GM21367 (cell line): ENCODE data around the gene RANBP10.
"Not testable (repeated sequence)": the region's sequence is repeated elsewhere in the genome, so short reads cannot be mapped to it uniquely, and the experiment has no call there.

ENCODE experiments used
- ATAC-seq: cut with Tn5 transposase; IDR thresholded peaks from one replicate; pipeline ENCODE4 v1.9.1; 2021; ENCODE audit not compliant: unreplicated experiment

Gene RANBP10

GRCh38 chr16:67719048-67719777 is 87.1 kb downstream of the RANBP10 start, which contains the start of gene GFOD2:
GFOD2 (minus strand) TSS chr16:67719316; CDS start chr16:67685715, 33,601 bp downstream.
- peak; percentile 62 for ATAC-seq

- no peak for ATAC-seq
Observed at GRCh38 chr16:67718668-67719047, 87.7 kb downstream of the RANBP10 start.

GRCh38 chr16:67716097-67716496 is 90.3 kb downstream of the RANBP10 start:
- no peak for ATAC-seq

- no peak for ATAC-seq
Observed at GRCh38 chr16:67714522-67714921, 91.8 kb downstream of the RANBP10 start.

- no peak for ATAC-seq
Observed at GRCh38 chr16:67713647-67714273, 92.6 kb downstream of the RANBP10 start.

GRCh38 chr16:67710607-67711006 is 95.8 kb downstream of the RANBP10 start:
- no peak for ATAC-seq

- no peak for ATAC-seq
Observed at GRCh38 chr16:67709050-67709449, 97.3 kb downstream of the RANBP10 start.

- ATAC-seq, result no peak
Observed at GRCh38 chr16:67708368-67708771, 98.0 kb downstream of the RANBP10 start.

GRCh38 chr16:67707790-67708189 is 98.6 kb downstream of the RANBP10 start:
- ATAC-seq, result no peak

- no peak for ATAC-seq
Observed at GRCh38 chr16:67707210-67707609, 99.2 kb downstream of the RANBP10 start.

GRCh38 chr16:67704110-67704509 is 102.2 kb downstream of the RANBP10 start:
- no peak for ATAC-seq

- no peak for ATAC-seq
Observed at GRCh38 chr16:67703626-67704025, 102.7 kb downstream of the RANBP10 start.

GRCh38 chr16:67702130-67702529 is 104.2 kb downstream of the RANBP10 start:
- no peak for ATAC-seq

- no peak for ATAC-seq
Observed at GRCh38 chr16:67701420-67701819, 104.9 kb downstream of the RANBP10 start.

- ATAC-seq, result no peak
Observed at GRCh38 chr16:67699265-67699664, 107.1 kb downstream of the RANBP10 start.

- ATAC-seq, result no peak
Observed at GRCh38 chr16:67697422-67698185, 108.8 kb downstream of the RANBP10 start.

- no peak for ATAC-seq
Observed at GRCh38 chr16:67694611-67695010, 111.7 kb downstream of the RANBP10 start.

GRCh38 chr16:67693517-67694285 is 112.7 kb downstream of the RANBP10 start:
- not testable (repeated sequence) for ATAC-seq

GRCh38 chr16:67685388-67686112 is 120.8 kb downstream of the RANBP10 start:
- ATAC-seq, result no peak

- no peak for ATAC-seq
Observed at GRCh38 chr16:67683767-67684166, 122.6 kb downstream of the RANBP10 start.
